GM23248 (cell line): ENCODE results near the gene CRAT. TPM values are rescaled to one million over a fixed set of nuclear protein-coding genes. Genes with fewer than 3 reads are reported as not detected.

ENCODE experiments used
- DNase-seq: peaks from one replicate; pipeline ENCODE4 v3.0.0-alpha.2; 2015
- H2AFZ ChIP-seq: fragments of 200-600 bp; sonication (generic); 2 replicates; pipeline ENCODE4 v1.6.1; 2016; ENCODE audit warnings: antibody characterized with exemption
- H3F3A ChIP-seq: fragments of 200-600 bp; sonication (generic); 2 replicates; pipeline ENCODE4 v1.6.1; 2016; ENCODE audit warnings: mild to moderate bottlenecking, antibody characterized with exemption, mixed run types; ENCODE audit not compliant: insufficient read depth
- H3K27ac ChIP-seq: fragments of 200-600 bp; sonication (generic); 2 replicates; pipeline ENCODE4 v1.5.1; 2016; ENCODE audit warnings: mild to moderate bottlenecking
- H3K27me3 ChIP-seq: fragments of 200-600 bp; sonication (generic); replicated peaks from 2 replicates; pipeline ENCODE4 v1.6.1; 2016; ENCODE audit warnings: mild to moderate bottlenecking; ENCODE audit not compliant: insufficient read depth
- H3K36me3 ChIP-seq: fragments of 200-600 bp; sonication (generic); 2 replicates; pipeline ENCODE4 v1.6.1; 2016; ENCODE audit warnings: low read depth, mild to moderate bottlenecking
- H3K4me1 ChIP-seq: fragments of 200-600 bp; sonication (generic); 2 replicates; pipeline ENCODE4 v1.6.1; 2016; ENCODE audit warnings: mild to moderate bottlenecking; ENCODE audit not compliant: insufficient read depth
- H3K4me2 ChIP-seq: fragments of 200-600 bp; sonication (generic); one replicate; pipeline ENCODE4 v1.6.1; 2016; ENCODE audit warnings: mild to moderate bottlenecking; ENCODE audit not compliant: unreplicated experiment
- H3K4me3 ChIP-seq: fragments of 200-600 bp; sonication (generic); 2 replicates; pipeline ENCODE4 v1.5.1; 2016; ENCODE audit warnings: mild to moderate bottlenecking
- H3K79me2 ChIP-seq: fragments of 200-600 bp; sonication (generic); 2 replicates; pipeline ENCODE4 v1.6.1; 2016; ENCODE audit warnings: mild to moderate bottlenecking; ENCODE audit not compliant: insufficient read depth
- H3K9ac ChIP-seq: fragments of 200-600 bp; sonication (generic); 2 replicates; pipeline ENCODE4 v1.6.1; 2016; ENCODE audit warnings: mild to moderate bottlenecking
- H3K9me2 ChIP-seq: fragments of 200-600 bp; sonication (generic); 2 replicates; pipeline ENCODE4 v1.6.1; 2016; ENCODE audit warnings: mixed run types, mild to moderate bottlenecking, moderate library complexity; ENCODE audit not compliant: insufficient read depth
- H3K9me3 ChIP-seq: fragments of 200-600 bp; sonication (generic); one replicate; pipeline ENCODE4 v1.6.1; 2017; ENCODE audit warnings: low read depth
- H4K20me1 ChIP-seq: fragments of 200-600 bp; sonication (generic); 2 replicates; pipeline ENCODE4 v1.6.0; 2016; ENCODE audit not compliant: insufficient read depth
- EZH2 ChIP-seq: fragments of 200-600 bp; sonication (generic); IDR thresholded peaks from 2 replicates; pipeline ENCODE4 v1.6.1; 2018; ENCODE audit warnings: antibody characterized with exemption, mild to moderate bottlenecking; ENCODE audit not compliant: insufficient read depth, poor library complexity, severe bottlenecking
- EZH2phosphoT487 ChIP-seq: fragments of 200-600 bp; sonication (generic); IDR thresholded peaks from 2 replicates; pipeline ENCODE4 v1.6.1; 2018; ENCODE audit warnings: antibody characterized with exemption, moderate library complexity, mild to moderate bottlenecking, low read depth; ENCODE audit not compliant: insufficient read depth
- WGBS, 2 experiments: methylation state at CpG; one replicate each; pipeline ENCODE4 v1.1.6; 2015 to 2017; ENCODE audit warnings: low lambda C conversion rate in 2 of 2, low coverage in 1 of 2; ENCODE audit errors: missing lambda C conversion rate in 2 of 2; 5-methylcytosine and 5-hydroxymethylcytosine counted together
- in situ Hi-C: fragments of 300-500 bp; cut with MboI; formaldehyde crosslinking; loops from 2 replicates; pipeline ENCODE4 v1.15.0; 2020
- polyA plus RNA-seq: library from polyadenylated mRNA; unstranded; fragments of >200 nt; fragmentation: Nextera tagmentation; extraction: Ambion mirVana; gene quantifications from 2 replicates; pipeline ENCODE4 v1.2.1, GENCODE V29; 2016
- total RNA-seq: library from RNA; depleted of rRNA; stranded (reverse); fragments of >200 nt; shearing (Covaris generic); gene quantifications from 2 replicates; pipeline ENCODE4 v1.2.3, GENCODE V29; 2014

Gene CRAT
- total and polyA plus RNA-seq, 2 experiments from 2014 or later = 55.4 to 61.4 TPM

- H3K9me3 ChIP-seq = no peaks in the 10 kb centered on the region
- no peak overlapping the region for H3K9ac ChIP-seq
- WGBS, 2 experiments = 91 to 97% methylated on average over 17 to 21 of the region's 21 CpGs
- TF ChIP-seq EZH2 (no peak), EZH2phosphoT487 (no peak)
- H3K27ac ChIP-seq = no peak overlapping the region
- H3K9me2 ChIP-seq = no peaks in the 10 kb centered on the region
- H3K36me3 ChIP-seq = no peaks in the 10 kb centered on the region
- no peaks in the 10 kb centered on the region for H4K20me1 ChIP-seq
- in situ Hi-C loops = no loop called here
- H3K4me2 ChIP-seq = no peak overlapping the region
- no peaks in the 10 kb centered on the region for H3K79me2 ChIP-seq
- H2AFZ ChIP-seq = no peak overlapping the region
- no peaks in the 10 kb centered on the region for H3K4me1 ChIP-seq
- no peaks in the 10 kb centered on the region for H3F3A ChIP-seq
- no peak overlapping the region for H3K4me3 ChIP-seq
- no peak for DNase-seq
- no peaks in the 10 kb centered on the region for H3K27me3 ChIP-seq
These were observed 15.4 kb downstream of the CRAT start for GRCh38 chr9:129095170-129095667.

- Histone ChIP-seq H3K79me2 (no peaks in the 10 kb centered on the region), H3K36me3 (no peaks in the 10 kb centered on the region), H3K4me1 (no peaks in the 10 kb centered on the region), H4K20me1 (no peaks in the 10 kb centered on the region), H3F3A (no peaks in the 10 kb centered on the region), H3K4me2 (no peak overlapping the region), H3K27ac (no peak overlapping the region), H3K9ac (no peak overlapping the region), H3K9me3 (no peaks in the 10 kb centered on the region), H3K27me3 (no peaks in the 10 kb centered on the region), H3K4me3 (no peak overlapping the region), H2AFZ (no peak overlapping the region), H3K9me2 (no peaks in the 10 kb centered on the region)
- WGBS, 2 experiments = 90 to 93% methylated on average over 13 of the region's 13 CpGs
- in situ Hi-C loops = no loop called here
- DNase-seq = no peak
- TF ChIP-seq EZH2 (no peak), EZH2phosphoT487 (no peak)
These were observed 16.0 kb downstream of the CRAT start for GRCh38 chr9:129094387-129095169.

GRCh38 chr9:129093602-129094386 lies 16.8 kb downstream of the CRAT start:
- no peaks in the 10 kb centered on the region for H3K4me1 ChIP-seq
- no peak overlapping the region for H3K4me2 ChIP-seq
- H3K36me3 ChIP-seq = no peaks in the 10 kb centered on the region
- H4K20me1 ChIP-seq = no peaks in the 10 kb centered on the region
- DNase-seq = no peak
- H3K9me3 ChIP-seq = no peaks in the 10 kb centered on the region
- no peak overlapping the region for H3K9ac ChIP-seq
- no peaks in the 10 kb centered on the region for H3K79me2 ChIP-seq
- WGBS, 2 experiments = 84% methylated on average over 19 to 20 of the region's 20 CpGs
- no peaks in the 10 kb centered on the region for H3K9me2 ChIP-seq
- TF ChIP-seq EZH2phosphoT487 (no peak), EZH2 (no peak)
- H3K27ac ChIP-seq = no peak overlapping the region
- in situ Hi-C loops = no loop called here
- no peaks in the 10 kb centered on the region for H3F3A ChIP-seq
- H3K27me3 ChIP-seq = no peaks in the 10 kb centered on the region
- no peak overlapping the region for H3K4me3 ChIP-seq
- no peak overlapping the region for H2AFZ ChIP-seq

- Histone ChIP-seq H3K4me3 (no peak overlapping the region), H3K9me2 (no peaks in the 10 kb centered on the region), H3K4me1 (no peaks in the 10 kb centered on the region), H3K36me3 (no peaks in the 10 kb centered on the region), H3K27ac (no peak overlapping the region), H3F3A (no peaks in the 10 kb centered on the region), H3K27me3 (no peaks in the 10 kb centered on the region), H2AFZ (no peak overlapping the region), H3K79me2 (no peaks in the 10 kb centered on the region), H3K4me2 (no peak overlapping the region), H3K9me3 (no peaks in the 10 kb centered on the region), H3K9ac (no peak overlapping the region), H4K20me1 (no peaks in the 10 kb centered on the region)
- no peak for TF ChIP-seq EZH2phosphoT487
- DNase-seq = no peak
- WGBS, 2 experiments = 96 to 99% methylated on average over 14 to 15 of the region's 15 CpGs
- in situ Hi-C loops = no loop called here
These were observed 21.3 kb downstream of the CRAT start for GRCh38 chr9:129089246-129089645.
